Superior temporal gyrus (tissue), 1 donor: ENCODE data around the gene HAUS6.
"Not testable (repeated sequence)": the region's sequence is repeated elsewhere in the genome, so short reads cannot be mapped to it uniquely, and the experiment has no call there.

Experiments used
- DNase-seq: peaks from one replicate; pipeline ENCODE4 v3.0.0-alpha.2; 2016; ENCODE audit errors: extremely low spot score

Gene HAUS6

GRCh38 chr9:19048966-19049916, 53.5 kb downstream of the HAUS6 start, which contains the start of gene RRAGA:
TSS of gene RRAGA (plus strand) at chr9:19049427. CDS start at chr9:19049660, 233 bp downstream.
- peak; percentile 94 for DNase-seq

- no peak for DNase-seq
These were observed 66.1 kb downstream of the HAUS6 start for GRCh38 chr9:19036611-19037010.

- no peak for DNase-seq
These were observed 69.7 kb downstream of the HAUS6 start, which contains the start of gene SAXO1 for GRCh38 chr9:19033015-19033414. TSS of gene SAXO1 (minus strand) at chr9:19033209. CDS start at chr9:19032908, 301 bp downstream.

DNA sequence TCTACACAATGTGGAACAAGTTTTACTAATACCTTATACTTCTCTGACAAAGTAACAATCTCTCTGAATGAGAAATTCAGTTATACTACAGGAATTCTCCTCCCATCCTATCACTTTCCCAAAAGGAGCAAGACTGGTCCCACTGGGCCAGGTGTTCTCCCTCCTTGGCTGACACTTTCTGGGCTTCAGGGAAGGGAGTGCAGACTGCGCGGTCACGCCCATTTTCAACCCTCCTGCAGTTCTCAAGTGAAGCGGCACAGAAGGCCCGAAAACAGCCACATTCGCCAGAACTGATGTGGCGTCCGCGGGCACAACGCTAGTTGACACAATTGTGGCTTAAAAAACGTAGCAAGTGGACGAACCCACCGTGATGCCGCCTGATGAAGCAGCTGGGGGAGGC, 70.3 kb downstream of the HAUS6 start:
- DNase-seq: no peak

GRCh38 chr9:19030899-19031298, 71.8 kb downstream of the HAUS6 start:
- no peak for DNase-seq

- DNase-seq: peak; percentile 85
These were observed 73.8 kb downstream of the HAUS6 start for GRCh38 chr9:19028835-19029451.

DNA sequence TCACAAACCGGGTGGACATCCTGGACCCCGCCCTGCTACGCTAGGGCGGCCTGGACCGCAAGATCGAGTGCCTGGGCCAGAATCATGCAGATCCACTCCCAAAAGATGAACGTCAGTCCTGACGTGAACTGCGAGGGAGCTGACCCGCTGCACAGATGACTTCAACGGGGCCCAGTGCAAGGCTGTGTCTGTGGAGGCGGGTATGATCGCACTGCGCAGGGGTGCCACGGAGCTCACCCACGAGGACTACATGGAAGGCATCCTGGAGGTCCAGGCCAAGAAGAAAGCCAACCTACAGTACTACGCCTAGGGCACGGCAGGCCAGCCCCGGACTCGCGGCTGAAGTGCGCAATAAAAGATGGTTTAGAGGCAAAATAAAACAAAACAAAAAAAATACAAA, 74.9 kb downstream of the HAUS6 start:
- DNase-seq: no peak

DNA sequence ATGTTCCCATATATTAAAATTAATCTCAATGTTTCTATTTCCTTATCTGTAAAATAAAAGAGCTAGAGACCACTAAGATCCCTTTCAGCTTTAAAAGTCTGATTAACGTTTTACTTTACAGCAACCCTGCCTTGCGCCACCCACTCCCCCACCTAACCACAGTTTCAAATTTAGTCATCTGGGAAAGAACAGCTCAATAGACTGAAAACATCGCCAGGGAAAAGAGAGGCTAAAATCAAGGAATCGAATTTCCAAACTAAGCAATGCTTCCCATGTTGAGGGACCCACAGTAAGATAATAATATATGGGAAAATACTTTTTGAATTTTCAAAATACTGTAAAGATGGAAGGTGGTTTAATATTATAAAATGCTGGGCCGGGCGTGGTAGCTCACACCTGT, 76.3 kb downstream of the HAUS6 start:
- DNase-seq: no peak

DNA sequence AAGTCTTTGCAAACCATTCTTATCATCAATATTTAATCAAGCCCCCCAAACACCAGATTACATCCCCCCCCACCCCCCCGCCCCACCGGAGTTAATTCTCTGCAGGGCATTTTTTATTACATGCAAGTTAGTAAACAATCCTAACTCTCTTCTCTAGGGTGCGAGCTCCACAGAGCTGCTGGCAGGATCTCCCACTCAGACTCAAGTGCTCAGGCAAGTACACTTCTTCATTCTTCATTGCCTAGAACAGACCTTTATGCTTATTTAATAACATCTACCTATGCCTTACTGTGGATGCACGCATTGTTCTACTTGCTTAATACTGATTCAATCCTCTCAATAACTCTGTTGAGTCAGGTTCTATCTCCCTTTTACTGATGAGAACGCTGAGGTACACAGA, 79.6 kb downstream of the HAUS6 start:
- no peak for DNase-seq

- DNase-seq: no peak
These were observed 80.5 kb downstream of the HAUS6 start for GRCh38 chr9:19022206-19022605.

DNA sequence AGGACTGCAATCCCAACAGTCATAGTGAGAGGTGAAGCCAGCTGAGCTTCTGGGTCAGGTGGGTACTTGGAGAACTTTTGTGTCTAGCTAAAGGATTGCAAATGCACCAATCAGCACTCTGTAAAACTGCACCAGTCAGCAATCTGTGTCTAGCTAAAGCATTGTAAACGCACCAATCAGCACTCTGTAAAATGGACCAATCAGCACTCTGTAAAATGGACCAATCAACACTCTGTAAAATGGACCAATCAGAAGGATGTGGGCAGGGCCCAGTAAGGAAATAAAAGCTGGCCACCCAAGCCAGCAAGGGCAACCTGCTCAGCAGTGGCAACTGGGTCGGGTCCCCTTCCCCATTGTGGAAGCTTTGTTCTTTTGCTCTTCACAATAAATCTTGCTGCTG, 81.1 kb downstream of the HAUS6 start:
- DNase-seq: not testable (repeated sequence)

GRCh38 chr9:19020886-19021455, 81.7 kb downstream of the HAUS6 start:
- no peak for DNase-seq

GRCh38 chr9:19018201-19018600, 84.5 kb downstream of the HAUS6 start:
- no peak for DNase-seq

- DNase-seq: no peak
These were observed 93.2 kb downstream of the HAUS6 start for GRCh38 chr9:19009391-19009965.
